HG02870 (cell line): ENCODE measurements around the gene P2RX3.
"Not testable (repeated sequence)": the region's sequence is repeated elsewhere in the genome, so short reads cannot be mapped to it uniquely, and the experiment has no call there.

Experiments used
- ATAC-seq: cut with Tn5 transposase; IDR thresholded peaks from one replicate; pipeline ENCODE4 v1.9.1; 2021; ENCODE audit warnings: mild to moderate bottlenecking, moderate library complexity; ENCODE audit not compliant: unreplicated experiment

Gene P2RX3

DNA sequence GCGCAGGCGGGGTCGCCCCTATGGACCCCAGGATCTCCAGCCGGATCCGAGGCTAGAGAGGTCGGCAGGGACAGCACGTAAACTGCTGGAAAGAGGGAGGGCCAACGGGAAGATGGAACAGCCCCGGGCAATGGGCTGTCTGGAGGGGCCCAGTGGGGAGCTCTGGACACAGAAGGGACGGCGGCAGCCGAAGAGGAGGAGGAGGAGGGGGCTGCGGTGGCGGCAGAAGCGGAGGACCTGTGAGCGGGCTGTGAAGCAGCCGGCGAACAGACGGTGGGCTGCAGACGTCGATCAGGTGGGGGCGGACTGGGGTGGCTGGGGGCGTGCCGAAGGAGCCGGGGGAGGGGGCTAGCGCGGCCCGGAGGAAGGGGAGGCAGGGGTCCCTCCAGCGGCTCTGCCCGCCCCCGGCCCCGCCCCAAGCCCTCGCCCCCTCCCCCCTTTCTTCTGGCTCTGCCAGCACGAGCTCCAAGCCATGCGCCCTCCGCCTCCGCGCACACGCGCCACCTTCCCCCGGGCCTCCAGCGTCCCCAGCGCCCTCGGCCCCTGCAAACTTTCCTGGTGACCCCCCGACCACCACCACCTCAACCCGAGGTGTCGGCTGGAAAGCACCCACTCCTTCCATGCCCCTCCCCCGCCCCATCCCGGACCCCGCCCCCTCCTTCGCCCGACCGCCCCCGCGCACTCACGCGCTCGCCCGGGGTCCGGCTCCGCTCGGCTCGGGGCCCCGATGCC is 13.8 kb upstream of the P2RX3 start:
- ATAC-seq: no peak

DNA sequence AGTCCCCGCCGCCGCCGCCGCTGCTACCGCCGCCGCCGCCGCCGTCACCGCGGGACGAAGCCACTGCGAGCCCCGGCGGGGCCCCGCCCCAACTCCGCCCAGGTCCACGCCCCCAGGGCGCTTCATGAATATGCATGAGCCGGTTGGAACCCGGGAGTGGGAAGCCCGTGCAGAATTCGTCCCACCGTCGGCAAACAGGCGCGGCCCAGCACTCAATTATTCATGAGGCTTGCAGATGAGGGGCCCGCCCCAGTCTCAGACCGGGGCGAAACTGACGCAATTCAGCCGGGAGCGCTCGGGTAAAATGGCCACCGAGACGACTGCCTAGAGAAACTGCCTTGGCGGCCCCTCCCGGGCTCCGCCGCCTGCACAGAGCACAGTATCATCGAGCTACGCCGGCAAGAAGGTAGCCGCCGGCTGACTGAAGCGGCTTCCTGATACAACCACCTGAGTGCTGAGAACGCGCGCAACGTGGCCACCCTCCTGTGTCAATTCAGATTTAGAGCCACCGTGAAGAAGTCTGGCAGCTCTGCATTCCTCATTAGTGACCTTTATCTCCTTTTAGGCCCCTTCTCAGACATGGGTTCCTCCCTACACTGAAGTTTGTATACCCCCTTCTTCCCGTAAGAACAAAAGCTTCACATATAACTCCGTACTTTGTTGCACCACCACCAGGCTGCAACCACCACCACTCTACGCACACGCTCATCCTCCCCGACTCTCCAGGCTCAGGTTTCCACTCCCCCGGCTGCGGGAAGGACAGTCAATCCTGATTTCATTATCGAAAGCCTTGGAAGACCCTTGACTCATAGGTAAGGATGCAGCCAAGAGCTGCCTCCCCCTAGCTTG is 13.0 kb upstream of the P2RX3 start, which contains the start of gene TNKS1BP1:
TSS of gene TNKS1BP1 (minus strand) at position 67 of the 849 bp plus-strand sequence. CDS start 3,067 bp downstream, outside the sequence.
- peak; percentile 91 for ATAC-seq

DNA sequence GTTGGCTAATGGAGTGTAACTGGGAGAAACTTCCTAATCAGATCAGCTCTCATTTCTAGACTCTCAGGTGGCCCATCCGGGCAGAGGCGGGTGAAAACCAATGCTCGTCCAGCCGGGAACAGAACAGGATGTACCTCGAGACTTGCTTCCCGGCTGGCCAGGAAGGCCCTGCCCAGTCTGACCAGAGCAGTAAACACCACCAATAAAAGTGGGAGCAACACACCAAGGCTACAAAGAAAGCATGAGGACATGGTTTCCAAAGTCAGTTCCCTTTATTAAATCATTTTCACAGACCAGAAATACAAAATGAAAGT is 12.5 kb upstream of the P2RX3 start:
- ATAC-seq: peak; percentile 2

DNA sequence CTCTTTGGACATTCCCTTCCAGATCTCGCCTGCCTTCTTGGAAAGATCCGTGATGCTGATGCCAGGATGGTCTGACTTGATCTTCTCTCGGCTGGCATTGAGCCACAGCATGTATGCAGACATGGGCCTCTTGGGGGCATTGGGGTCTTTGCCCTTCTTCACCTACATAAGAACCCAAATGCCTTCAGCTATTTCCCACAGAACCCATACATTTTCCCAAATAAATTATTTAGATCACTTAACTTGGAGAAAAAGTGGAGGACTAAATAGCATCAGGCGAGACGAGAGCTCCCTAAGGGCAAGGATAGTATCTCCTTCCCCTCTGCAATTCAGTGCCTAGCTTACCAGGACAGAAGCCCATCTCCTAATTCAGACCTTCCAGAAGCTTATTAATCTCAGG is 10.4 kb upstream of the P2RX3 start:
- no peak for ATAC-seq

DNA sequence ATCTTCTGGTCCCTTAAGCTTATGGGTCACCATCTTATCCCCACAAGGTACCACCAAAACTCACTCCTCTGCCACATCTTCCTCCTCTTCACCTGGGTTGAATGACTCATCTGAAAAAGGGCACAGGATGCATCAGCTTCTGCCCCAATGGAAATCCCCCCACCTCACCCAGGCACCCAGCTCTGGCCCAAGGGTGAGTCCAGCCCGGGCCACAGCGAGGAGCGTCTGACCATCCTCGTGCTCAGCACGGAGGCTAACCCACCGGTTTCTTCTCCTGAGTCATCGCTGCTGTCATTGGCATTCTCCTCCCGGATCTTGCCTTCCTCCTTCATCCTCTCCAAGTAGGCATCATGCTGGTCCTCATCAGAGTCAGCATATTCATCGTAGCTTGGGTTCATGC is 8.1 kb upstream of the P2RX3 start:
- ATAC-seq: no peak

DNA sequence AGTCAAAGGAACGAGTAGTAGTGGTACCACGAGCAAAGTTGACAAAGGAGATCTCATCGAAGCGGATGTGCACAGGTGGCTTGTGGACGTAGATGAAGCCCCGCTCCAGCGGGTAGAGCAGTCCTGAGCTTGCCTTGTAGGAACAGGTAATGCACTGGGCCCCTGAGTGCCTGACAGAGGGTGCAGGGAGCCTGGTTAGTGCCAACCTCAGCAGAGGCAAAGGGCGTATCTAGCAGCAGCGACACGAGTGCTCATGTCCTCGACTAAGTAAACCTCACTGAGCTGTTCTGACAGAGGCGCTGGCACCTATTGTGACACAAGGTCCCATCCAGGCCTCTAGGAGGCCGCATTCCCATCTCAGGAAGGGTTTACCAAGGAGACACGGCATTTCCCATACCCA is 6.4 kb upstream of the P2RX3 start:
- no peak for ATAC-seq

DNA sequence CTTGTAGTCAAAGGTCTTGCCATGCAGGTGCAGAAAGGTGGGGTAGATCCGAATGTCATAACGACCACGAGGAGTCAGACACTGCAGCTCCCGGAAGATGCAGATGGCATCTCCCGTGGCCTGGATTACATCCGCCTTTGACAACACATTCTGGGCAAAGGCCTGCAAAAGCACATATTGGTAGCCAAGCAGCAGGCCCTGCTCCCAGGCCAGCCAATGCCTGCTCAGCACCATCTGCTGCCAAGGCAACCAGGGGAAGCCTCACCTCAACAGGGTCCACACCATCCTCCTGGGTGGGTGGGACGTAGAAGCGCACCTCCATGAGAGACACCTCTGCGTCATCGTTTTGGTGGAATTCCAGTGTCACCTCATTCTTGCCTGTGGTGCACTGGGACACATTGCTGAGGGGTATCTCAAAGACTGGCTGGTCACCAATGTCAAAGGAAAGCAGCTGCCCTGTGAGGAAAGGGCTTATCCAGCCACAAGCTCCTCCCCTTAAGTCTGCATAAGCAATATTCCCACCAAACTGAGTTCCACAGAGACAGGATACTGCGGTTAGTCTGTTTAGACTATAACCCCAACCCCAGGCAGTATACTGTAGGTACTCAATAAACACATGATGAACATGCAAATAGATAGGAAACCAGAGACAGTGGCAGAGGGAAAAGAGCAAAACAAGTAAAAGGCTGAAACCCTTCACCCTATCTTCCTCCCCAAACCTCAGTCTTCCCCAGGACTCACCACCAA is 5.3 kb upstream of the P2RX3 start:
- ATAC-seq: no peak

DNA sequence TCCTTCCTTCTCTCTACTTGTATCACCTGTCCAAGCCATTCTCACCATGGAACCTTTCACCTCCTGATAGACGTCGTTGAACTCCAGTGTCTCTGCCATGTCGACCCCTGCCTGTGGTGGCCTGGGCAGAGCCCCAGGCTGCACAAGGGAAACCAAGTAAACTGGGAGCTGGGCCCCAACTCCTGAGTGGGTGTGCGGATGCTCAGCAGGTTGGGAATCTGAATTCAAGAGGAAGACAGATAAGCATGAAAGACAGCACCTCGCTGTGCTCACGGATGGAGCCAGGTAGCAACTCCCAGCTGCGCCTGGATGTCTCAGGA is 3.2 kb upstream of the P2RX3 start:
- no peak for ATAC-seq

DNA sequence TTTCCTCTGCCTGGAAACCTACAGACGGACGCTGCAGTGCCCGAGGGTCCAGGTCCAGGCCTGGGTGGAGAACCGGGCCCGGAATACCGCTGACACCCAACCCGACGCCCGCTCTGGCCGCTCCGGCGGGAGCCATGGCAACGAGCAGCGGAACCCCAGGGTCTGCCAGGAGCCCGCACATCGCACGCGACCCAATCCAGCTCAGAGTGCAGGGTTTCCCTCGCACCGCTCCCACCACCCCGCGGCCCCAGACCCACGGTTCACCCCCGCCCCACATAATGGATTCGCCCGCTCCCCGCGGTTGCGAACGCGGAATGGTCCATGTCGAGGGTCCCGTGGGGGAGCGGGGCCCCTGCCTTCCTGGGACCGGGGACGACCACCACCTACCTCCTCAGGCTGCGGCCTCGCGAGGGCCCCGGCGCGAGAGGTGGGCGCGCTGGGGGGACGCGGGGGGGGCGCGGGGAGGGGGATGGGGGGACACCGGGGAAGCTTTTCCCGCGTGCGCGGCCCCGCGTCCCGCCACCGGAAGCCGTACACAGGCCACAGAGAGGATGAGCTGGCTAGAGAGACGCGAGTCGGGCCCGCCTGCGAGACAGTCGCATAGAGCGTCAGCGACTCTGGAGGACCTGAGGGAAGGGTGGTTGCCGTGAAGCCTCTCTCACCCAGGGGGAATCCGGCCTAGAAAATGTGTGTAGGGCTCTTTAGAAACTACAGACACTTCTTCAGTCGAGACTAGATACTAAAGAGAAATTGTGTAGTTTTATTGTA is 2.6 kb upstream of the P2RX3 start, which contains the start of gene SSRP1:
TSS of gene SSRP1 (minus strand) at position 550 of the 768 bp plus-strand sequence. CDS start 771 bp downstream, outside the sequence.
- peak; percentile 98 for ATAC-seq

DNA sequence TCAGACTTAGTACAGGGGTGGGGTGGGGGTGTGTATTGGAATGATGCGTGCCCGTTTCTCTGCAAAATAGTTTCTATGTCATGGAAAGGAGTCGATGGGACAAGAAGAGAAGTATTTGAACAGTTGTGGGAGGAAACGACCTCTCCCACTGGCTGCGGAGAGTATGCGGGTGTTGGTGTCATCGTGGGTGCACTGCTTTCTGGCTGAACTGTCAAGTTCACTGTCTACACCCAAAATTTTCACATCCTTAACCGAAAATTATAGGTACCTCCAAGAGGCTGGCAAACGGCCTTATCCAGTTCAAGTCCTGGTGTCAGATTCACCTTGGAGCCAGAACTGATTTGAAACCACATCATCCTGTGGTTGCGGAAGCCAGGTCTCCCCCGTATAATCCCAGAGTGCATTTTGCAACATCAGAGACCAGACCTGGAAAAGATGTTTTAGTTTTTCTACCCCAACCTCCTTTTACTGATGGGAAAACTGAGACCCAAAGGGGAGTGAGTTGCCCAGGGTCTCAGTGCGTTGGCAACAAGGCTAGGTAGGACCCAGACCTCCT is 2.0 kb upstream of the P2RX3 start:
- peak; percentile 0 for ATAC-seq

DNA sequence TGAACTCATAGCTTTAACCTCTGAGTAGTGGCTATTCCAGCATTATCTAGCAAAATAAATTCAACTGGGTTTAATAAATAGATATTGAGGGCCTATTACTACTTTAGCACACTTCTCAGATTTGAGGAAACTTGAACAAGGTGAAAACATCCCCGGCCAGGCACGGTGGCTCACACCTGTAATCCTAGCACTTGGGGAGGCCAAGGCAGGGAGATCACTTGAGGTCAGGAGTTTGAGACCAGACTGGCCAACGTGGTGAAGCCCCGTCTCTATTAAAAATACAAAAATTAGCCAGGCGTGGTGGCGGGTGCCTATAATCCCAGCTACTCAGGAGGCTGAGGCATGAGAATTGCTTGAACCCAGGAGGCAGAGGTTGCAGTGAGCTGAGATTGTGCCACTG is 1.3 kb upstream of the P2RX3 start:
- not testable (repeated sequence) for ATAC-seq

DNA sequence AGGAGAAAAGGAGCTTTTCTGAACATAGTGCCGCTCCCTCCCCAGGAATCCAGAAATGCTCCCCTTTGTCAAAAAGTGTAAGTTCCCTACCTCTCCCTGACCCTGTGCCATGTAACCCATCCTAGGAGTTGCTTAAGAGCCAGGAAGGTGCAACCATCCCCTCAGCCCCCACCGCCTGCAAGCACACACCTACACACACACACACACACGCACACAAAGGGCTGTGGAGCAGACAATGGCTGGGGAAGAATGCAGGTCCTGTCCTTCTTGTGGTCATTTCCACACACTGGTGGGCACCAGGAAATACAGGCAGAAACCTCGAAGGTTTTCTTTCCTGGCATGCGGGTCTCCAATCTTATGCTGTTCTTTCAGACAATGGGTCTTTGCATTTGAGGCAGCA is 1.2 kb downstream of the P2RX3 start:
- no peak for ATAC-seq

DNA sequence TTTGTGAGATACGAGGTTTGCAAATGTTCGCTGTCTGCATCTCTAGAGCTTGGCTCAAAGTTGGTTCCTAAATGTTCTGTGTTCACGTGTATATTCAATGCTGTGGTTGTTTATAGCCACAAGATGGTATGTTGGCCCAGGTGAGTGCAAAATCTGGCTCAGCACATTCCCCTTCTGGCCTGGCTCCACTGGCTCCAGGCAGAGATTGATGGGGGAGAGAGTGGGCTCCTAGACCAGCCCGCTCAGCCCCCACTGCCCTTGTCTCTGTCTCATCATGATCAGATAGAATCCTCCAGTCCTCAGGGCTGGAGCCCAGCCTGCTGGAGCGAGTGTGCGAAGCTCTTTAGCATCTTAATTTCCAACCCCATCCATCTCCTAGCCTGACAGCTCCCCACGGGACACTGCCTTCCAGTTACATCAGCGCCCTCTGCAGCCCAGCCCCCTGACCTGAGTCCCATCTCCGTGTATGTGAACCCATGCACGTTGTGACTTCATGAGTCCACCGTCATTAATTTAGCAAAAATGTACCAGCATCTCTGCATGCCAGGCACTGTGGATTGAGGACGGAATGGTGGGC is 2.0 kb downstream of the P2RX3 start:
- no peak for ATAC-seq

DNA sequence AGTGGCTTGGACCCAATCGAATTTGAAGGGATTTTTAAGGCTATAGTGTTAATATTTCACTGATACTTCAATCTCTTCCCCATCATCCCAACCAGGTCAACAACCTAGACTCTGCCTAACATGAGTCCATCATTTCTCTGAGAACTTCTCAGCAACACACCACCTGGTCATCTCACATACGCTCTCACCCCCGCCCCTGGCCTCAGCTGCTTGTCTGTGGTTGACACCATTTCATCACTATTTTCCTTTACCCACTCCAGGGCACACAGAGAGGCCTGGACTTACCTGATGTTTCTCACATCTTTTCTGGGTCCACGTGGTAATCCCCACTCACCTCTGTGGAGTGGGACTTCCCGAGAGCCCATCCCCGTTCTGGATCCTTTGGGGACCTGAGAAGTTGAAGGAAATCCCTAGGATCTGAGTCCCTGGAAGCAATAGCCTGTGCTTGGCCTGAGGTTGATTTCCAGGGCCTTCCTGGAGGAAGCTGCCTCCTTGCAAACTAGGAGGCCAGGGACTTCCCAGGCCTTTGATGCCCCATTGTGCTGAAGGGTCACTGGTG is 3.2 kb downstream of the P2RX3 start:
- no peak for ATAC-seq

DNA sequence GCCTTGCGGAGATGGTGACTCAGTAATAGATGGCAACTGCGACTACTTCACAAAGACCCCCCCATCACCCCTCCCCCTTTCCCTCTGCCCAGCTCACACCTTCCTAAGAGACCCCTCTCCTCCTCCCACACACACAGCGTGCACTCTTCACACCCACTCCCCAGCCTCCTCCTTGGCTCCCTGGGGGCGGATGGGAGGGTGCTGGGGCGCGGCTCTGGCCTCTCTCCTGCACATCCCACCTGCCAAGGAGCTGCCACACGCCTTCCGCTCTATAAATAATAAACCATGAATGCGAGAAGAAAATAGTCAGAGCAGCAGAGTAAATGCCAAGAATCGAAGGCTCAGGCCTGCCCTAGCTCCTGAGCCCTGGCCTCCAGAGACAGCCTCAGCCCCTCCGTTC is 4.5 kb downstream of the P2RX3 start:
- ATAC-seq: no peak

DNA sequence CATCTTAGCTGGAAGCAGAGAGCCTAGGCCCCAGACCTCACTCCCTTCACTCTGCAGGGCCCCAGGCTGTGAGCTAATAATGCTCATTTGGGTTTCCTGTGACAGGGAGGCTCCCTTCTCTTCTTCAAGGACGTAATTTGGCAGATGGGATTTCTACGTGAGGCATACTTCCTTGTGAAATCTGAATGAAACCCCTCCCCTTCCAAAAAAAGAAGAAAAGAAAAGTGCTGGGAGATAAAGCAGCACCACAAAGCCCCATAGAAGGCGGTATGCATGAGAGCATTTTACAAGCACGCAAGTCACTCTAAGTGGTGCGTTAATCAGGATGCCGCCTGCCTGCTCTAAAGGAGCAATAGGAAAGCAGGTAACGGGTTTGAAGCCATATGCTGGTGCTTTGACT is 5.7 kb downstream of the P2RX3 start:
- ATAC-seq: no peak

DNA sequence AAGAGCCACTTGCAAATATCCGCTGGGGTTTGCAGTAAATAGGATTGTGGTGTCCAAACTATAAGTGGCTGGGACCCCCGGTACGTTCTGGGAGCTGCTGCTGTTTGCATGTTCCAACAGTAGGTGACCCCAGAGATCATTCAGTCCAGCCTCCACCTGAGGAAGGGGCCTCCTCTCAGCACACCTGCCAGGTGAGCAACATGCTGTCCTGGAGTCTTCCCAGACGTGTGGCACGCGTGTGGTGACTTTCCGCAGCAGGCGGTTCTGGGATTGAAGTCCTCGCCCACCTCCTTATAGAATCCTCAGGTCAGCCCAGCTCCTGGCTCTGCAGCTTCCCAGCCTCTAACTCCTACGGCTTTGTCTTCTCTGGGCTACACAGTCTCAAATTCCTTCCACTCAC is 6.7 kb downstream of the P2RX3 start:
- ATAC-seq: no peak

DNA sequence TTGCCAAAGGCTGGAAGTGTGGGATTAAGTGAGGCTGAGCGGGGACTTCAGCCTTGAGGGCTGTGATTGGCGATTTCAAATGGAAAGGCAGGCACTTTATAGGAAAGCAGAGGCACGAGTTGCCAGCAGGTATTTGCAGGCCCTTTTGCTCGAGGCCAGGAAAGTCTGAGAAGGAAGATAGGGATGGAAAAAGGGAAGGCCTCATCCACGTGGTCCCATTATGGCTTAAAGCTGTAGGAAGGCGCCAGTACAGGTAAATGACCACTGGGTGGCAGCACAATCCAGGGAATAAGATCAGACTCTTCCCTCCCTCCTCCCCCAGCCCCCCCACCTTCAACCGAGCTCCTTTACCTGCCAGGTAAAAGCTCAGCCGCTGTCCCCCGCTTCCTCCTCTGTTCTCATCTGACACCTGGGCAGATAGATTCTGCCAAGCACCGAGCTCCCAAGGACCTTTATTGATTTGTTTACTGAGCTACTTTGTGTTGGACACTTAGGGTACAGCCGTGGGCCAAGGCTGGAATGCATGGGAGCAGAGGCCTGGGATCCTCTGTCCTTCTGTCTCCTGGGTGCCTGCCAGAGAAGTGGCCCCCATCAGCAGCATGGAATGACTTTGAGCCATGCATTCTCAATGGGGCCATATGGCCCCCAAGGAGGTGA is 7.5 kb downstream of the P2RX3 start:
- ATAC-seq: peak; percentile 78

DNA sequence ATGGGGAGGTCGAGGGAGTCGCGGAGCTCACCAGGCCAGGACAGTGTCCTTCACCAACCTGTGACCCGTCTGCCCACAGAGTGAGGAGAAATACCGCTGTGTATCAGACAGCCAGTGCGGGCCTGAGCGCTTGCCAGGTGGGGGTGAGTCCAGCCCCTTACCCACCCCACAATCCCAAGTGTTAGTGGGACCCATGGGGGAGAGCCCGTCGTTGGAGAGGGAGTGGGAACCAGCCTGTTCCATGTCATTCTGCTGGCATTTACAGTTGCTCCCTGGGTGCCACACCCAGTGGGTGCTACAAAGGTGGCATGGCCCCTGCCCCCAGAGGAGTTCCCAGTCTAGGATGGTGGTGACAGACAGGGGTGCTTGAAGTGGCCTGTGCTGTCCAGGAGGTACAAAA is 9.2 kb downstream of the P2RX3 start:
- no peak for ATAC-seq
